Measurements from ENCODE around the gene KLHL40.
A peak's percentile ranks its signal among the peaks of the same experiment; 100 is the strongest.

KLHL40 gene, protein sequence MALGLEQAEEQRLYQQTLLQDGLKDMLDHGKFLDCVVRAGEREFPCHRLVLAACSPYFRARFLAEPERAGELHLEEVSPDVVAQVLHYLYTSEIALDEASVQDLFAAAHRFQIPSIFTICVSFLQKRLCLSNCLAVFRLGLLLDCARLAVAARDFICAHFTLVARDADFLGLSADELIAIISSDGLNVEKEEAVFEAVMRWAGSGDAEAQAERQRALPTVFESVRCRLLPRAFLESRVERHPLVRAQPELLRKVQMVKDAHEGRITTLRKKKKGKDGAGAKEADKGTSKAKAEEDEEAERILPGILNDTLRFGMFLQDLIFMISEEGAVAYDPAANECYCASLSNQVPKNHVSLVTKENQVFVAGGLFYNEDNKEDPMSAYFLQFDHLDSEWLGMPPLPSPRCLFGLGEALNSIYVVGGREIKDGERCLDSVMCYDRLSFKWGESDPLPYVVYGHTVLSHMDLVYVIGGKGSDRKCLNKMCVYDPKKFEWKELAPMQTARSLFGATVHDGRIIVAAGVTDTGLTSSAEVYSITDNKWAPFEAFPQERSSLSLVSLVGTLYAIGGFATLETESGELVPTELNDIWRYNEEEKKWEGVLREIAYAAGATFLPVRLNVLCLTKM

DNA sequence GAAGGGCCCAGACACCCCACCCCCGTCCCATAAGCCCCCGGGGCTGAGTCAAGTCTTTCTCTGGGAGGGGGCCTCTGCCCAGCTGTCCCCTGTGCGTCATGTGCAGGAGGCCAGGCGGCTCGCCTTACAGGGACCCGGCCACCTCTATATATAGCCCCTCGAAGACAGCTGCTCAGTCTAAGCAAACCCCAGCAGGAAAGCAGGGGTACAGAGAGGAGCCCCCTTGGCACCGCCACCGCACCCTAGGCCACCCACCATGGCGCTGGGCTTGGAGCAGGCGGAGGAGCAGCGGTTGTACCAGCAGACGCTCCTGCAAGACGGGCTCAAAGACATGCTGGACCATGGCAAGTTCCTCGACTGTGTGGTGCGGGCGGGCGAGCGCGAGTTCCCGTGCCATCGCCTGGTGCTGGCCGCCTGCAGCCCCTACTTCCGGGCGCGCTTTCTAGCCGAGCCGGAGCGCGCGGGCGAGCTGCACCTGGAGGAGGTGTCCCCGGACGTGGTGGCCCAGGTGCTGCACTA is at the start of gene KLHL40:
TSS of gene KLHL40 (plus strand) at position 175 of the 519 bp plus-strand sequence. CDS start at position 257, 82 bp downstream.
- Mint-ChIP-seq H3K9me3 (no peaks in the 10 kb centered on the region), H3K27ac (no peak within 1 kb of the TSS), H3K4me1 (no peaks in the 10 kb centered on the region), H3K4me3 (no peak within 1 kb of the TSS), H3K27me3 (peaks cover 48% of the 10 kb centered on the region), H3K36me3 (no peaks in the 10 kb centered on the region)
- DNase-seq, result no peak
- CTCF ChIA-PET, result no interaction called here

DNA sequence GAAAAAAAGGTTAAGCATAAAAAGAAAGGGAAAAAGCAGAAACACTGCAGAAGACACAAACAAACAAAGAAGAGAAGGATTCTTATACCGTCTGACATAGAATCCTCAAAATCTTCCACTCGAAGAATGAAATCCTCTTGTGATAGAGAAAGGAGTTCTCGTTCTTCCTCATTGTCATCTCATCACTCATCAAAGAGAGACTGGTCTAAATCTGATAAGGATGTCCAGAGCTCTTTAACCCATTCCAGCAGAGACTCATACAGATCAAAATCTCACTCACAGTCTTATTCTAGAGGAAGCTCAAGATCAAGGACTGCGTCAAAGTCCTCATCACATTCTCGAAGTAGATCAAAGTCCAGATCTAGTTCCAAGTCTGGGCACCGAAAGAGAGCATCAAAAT is 48.3 kb upstream of the KLHL40 start:
- H3K4me3 Mint-ChIP-seq, result no peak overlapping the region
- peaks cover 27% of the 10 kb centered on the region for H3K36me3 Mint-ChIP-seq
- no peaks in the 10 kb centered on the region for H3K9me3 Mint-ChIP-seq
- H3K27me3 Mint-ChIP-seq, result no peaks in the 10 kb centered on the region
- peaks cover 18% of the 10 kb centered on the region for H3K4me1 Mint-ChIP-seq
- H3K27ac Mint-ChIP-seq, result no peak overlapping the region
- CTCF ChIA-PET, result interaction anchor here (0.7 to 2.5 kb wide), 6 partner anchors 11 to 107 kb away, joined by 3 to 13 read pairs (median 6); partner anchors contain the start of genes NKTR and SEC22C
- DNase-seq, result no peak

- peak; percentile 62 for DNase-seq
Measured at GRCh38 chr3:42638339-42638842, 46.9 kb upstream of the KLHL40 start.

DNA sequence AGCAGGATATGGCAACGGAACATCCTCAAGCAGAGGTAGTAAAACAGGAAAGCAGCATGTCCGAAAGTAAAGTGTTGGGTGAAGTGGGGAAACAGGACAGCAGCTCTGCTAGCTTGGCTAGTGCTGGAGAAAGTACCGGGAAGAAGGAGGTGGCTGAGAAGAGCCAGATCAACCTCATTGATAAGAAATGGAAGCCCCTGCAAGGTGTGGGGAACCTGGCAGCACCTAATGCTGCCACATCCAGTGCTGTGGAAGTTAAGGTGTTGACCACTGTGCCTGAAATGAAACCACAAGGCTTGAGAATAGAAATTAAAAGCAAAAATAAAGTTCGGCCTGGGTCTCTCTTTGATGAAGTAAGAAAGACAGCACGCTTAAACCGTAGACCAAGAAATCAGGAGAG is 46.1 kb upstream of the KLHL40 start:
- CTCF ChIA-PET, result interaction anchor here (0.8 kb wide), 1 partner anchor 27 kb away, joined by 4 read pairs; no protein-coding TSS in a partner anchor
- no peak overlapping the region for H3K4me3 Mint-ChIP-seq
- peaks cover 34% of the 10 kb centered on the region for H3K36me3 Mint-ChIP-seq
- H3K4me1 Mint-ChIP-seq, result peaks cover 20% of the 10 kb centered on the region
- H3K27ac Mint-ChIP-seq, result no peak overlapping the region
- DNase-seq, result no peak
- H3K9me3 Mint-ChIP-seq, result no peaks in the 10 kb centered on the region
- H3K27me3 Mint-ChIP-seq, result no peaks in the 10 kb centered on the region

More at GRCh38 chr3:42638339-42638842, 46.9 kb upstream of the KLHL40 start:
- Mint-ChIP-seq H3K4me3 (no peak overlapping the region), H3K27me3 (no peaks in the 10 kb centered on the region), H3K9me3 (no peaks in the 10 kb centered on the region), H3K36me3 (peaks cover 37% of the 10 kb centered on the region), H3K27ac (no peak overlapping the region), H3K4me1 (peaks cover 20% of the 10 kb centered on the region)
- CTCF ChIA-PET, result no interaction called here

DNA sequence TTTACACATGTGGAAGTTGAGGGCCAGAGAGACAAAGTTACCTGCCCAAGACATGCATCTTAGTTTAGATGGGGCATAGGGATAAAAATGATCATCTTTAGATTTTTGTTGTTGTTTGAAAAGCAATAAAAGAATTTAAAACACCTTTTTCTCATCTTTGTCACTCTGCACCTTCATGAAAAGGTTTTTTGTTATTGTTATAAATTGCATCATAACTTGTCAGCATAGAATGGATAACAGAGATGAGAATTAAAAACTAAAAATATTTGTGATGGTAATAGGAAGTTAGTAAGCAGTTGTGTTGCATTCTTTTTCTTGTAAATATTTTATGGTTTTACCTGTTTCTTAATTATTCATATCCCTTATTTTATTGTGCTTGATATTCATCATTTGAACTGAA is 45.2 kb upstream of the KLHL40 start:
- CTCF ChIA-PET, result interaction anchor here (0.8 kb wide), 1 partner anchor 28 kb away, joined by 4 read pairs; no protein-coding TSS in a partner anchor
- Mint-ChIP-seq H3K36me3 (peaks cover 38% of the 10 kb centered on the region), H3K4me3 (no peak overlapping the region), H3K27ac (peak overlapping the region; percentile 77), H3K27me3 (no peaks in the 10 kb centered on the region), H3K4me1 (peaks cover 18% of the 10 kb centered on the region), H3K9me3 (no peaks in the 10 kb centered on the region)
- DNase-seq, result no peak

DNA sequence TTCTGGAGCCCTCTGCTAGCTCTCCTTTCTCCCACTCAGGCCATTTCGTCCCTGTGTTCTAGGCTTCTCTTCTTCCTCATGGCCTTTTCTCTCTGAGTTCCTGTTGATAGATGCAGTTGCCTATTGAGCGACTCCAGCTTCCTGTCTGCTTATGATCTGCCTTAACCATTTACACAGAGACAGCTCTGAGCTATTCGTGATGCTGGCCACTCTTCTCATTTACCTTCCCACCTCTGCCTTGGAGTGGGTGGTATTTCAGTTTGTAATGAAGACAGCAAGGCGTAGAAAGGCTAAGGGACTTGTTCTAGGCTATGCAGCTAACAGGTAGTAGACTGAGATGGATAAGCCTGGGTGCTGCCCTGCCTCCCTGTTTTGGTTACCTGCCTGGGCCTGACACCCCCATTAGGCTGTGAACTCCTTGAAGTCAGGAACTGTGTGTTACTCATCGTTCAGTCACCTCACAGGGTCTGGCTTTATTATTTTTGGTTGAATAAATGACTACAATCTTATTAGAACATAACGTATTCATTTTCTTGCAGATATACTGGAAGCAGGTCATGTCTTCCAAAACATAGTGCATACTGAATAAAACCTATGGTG is 44.5 kb upstream of the KLHL40 start:
- no peaks in the 10 kb centered on the region for H3K27me3 Mint-ChIP-seq
- DNase-seq, result peak; percentile 19
- H3K4me1 Mint-ChIP-seq, result peaks cover 18% of the 10 kb centered on the region
- CTCF ChIA-PET, result interaction anchor here (1.1 to 1.4 kb wide), 2 partner anchors 13 to 59 kb away, joined by 3 to 4 read pairs; partner anchors contain the start of genes SEC22C and ZBTB47
- H3K36me3 Mint-ChIP-seq, result peaks cover 38% of the 10 kb centered on the region
- H3K9me3 Mint-ChIP-seq, result no peaks in the 10 kb centered on the region
- H3K4me3 Mint-ChIP-seq, result no peak overlapping the region
- H3K27ac Mint-ChIP-seq, result peak overlapping the region; percentile 77

DNA sequence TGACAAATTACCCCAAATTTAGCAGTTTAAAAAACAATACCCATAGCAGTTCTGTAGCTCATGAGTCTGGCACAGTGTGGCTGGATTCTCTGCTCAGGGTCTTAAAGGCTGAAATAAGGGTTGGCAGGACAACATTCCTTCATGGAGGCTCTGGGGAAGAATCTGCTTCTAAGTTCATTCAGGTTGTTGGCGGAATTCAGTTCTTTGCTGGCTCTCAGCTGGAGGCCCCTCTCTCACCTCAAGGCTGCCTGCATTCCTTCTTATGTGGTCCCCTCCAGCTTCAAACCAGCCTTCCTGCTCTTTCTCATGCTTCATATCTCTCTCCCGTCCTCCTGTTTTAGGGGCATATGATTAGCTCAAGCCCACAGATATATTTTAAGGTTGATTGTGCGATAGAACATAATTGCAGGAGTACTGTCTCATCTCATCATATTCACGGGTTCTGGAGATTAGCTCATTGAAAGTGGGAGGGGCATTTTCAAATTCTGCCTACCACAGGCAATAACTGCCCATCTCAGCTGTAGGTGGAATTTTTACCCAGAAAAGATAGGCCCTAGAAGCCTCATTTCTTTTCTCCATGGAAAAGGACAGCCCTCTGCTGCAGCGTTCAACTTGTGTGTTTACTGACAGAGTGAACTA is 37.4 kb upstream of the KLHL40 start:
- CTCF ChIA-PET, result interaction anchor here (1.1 kb wide), 1 partner anchor 97 kb away, joined by 4 read pairs; no protein-coding TSS in a partner anchor
- Mint-ChIP-seq H3K4me1 (peaks cover 29% of the 10 kb centered on the region), H3K27ac (peak overlapping the region; percentile 58), H3K9me3 (no peaks in the 10 kb centered on the region), H3K4me3 (no peak overlapping the region), H3K27me3 (peaks cover 7% of the 10 kb centered on the region), H3K36me3 (peaks cover 41% of the 10 kb centered on the region)
- DNase-seq, result no peak

DNA sequence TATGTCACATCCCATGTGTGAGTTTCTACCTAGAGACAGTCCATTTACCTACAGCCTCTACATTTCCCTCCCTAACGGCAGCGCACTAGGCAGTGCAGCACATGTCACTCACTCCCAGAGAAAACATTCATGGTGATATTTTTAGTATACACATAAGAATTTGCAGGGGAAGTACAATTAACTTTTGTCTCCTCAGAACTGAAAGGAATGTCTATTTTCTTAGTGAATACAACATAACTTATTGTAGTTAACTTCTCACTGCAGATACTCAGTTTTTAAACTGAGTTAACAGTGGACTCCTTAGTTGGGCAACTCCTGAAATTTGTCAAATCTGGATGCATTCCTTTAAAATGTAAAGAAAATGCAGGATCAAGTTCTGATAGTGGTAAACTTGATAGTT is 36.3 kb upstream of the KLHL40 start:
- Mint-ChIP-seq H3K4me1 (peaks cover 39% of the 10 kb centered on the region), H3K36me3 (peaks cover 32% of the 10 kb centered on the region), H3K27ac (peak overlapping the region; percentile 52), H3K27me3 (peaks cover 18% of the 10 kb centered on the region), H3K4me3 (no peak overlapping the region), H3K9me3 (no peaks in the 10 kb centered on the region)
- no peak for DNase-seq
- CTCF ChIA-PET, result no interaction called here

- no peaks in the 10 kb centered on the region for H3K9me3 Mint-ChIP-seq
- H3K27me3 Mint-ChIP-seq, result peaks cover 20% of the 10 kb centered on the region
- H3K36me3 Mint-ChIP-seq, result peaks cover 28% of the 10 kb centered on the region
- DNase-seq, result no peak
- H3K27ac Mint-ChIP-seq, result no peak overlapping the region
- peaks cover 39% of the 10 kb centered on the region for H3K4me1 Mint-ChIP-seq
- H3K4me3 Mint-ChIP-seq, result no peak overlapping the region
- CTCF ChIA-PET, result no interaction called here
Measured at GRCh38 chr3:42649783-42650182, 35.6 kb upstream of the KLHL40 start.

- CTCF ChIA-PET, result interaction anchor here (1.0 to 3.1 kb wide), 5 partner anchors 10 to 370 kb away, joined by 3 to 9 read pairs (median 5); partner anchors contain the start of gene SEC22C
- Mint-ChIP-seq H3K36me3 (peaks cover 22% of the 10 kb centered on the region), H3K4me3 (no peak overlapping the region), H3K27me3 (peaks cover 31% of the 10 kb centered on the region), H3K9me3 (no peaks in the 10 kb centered on the region), H3K4me1 (peaks cover 35% of the 10 kb centered on the region), H3K27ac (no peak overlapping the region)
- no peak for DNase-seq
Measured at GRCh38 chr3:42651248-42652091, 33.9 kb upstream of the KLHL40 start.

- CTCF ChIA-PET, result interaction anchor here (1.0 to 3.1 kb wide), 6 partner anchors 9 to 370 kb away, joined by 3 to 9 read pairs (median 5); partner anchors contain the start of gene SEC22C
- DNase-seq, result no peak
Measured at GRCh38 chr3:42652251-42652610, 33.1 kb upstream of the KLHL40 start.

GRCh38 chr3:42652611-42653302 is 32.6 kb upstream of the KLHL40 start:
- peaks cover 31% of the 10 kb centered on the region for H3K27me3 Mint-ChIP-seq
- no peak overlapping the region for H3K27ac Mint-ChIP-seq
- peaks cover 27% of the 10 kb centered on the region for H3K4me1 Mint-ChIP-seq
- CTCF ChIA-PET, result interaction anchor here (1.4 to 3.1 kb wide), 4 partner anchors 8 to 95 kb away, joined by 5 to 9 read pairs (median 5); partner anchors contain the start of gene SEC22C
- H3K9me3 Mint-ChIP-seq, result no peaks in the 10 kb centered on the region
- no peak for DNase-seq
- H3K4me3 Mint-ChIP-seq, result peak overlapping the region; percentile 66
- H3K36me3 Mint-ChIP-seq, result peaks cover 14% of the 10 kb centered on the region

More at GRCh38 chr3:42652251-42652610, 33.1 kb upstream of the KLHL40 start:
- Mint-ChIP-seq H3K27me3 (peaks cover 31% of the 10 kb centered on the region), H3K4me3 (no peak overlapping the region), H3K36me3 (peaks cover 16% of the 10 kb centered on the region), H3K27ac (no peak overlapping the region), H3K9me3 (no peaks in the 10 kb centered on the region), H3K4me1 (peaks cover 29% of the 10 kb centered on the region)

Measured in activated naive CD4-positive, alpha-beta T cell treated with anti-CD3 and anti-CD28 coated beads, Interleukin-2, amount 10 ng/mL, durations not matched to agents 7 days and 5 days (primary cell).